ENCODE results near the gene COL4A1.
A peak's percentile ranks its signal among the peaks of the same experiment; 100 is the strongest.

COL4A1 gene

DNA sequence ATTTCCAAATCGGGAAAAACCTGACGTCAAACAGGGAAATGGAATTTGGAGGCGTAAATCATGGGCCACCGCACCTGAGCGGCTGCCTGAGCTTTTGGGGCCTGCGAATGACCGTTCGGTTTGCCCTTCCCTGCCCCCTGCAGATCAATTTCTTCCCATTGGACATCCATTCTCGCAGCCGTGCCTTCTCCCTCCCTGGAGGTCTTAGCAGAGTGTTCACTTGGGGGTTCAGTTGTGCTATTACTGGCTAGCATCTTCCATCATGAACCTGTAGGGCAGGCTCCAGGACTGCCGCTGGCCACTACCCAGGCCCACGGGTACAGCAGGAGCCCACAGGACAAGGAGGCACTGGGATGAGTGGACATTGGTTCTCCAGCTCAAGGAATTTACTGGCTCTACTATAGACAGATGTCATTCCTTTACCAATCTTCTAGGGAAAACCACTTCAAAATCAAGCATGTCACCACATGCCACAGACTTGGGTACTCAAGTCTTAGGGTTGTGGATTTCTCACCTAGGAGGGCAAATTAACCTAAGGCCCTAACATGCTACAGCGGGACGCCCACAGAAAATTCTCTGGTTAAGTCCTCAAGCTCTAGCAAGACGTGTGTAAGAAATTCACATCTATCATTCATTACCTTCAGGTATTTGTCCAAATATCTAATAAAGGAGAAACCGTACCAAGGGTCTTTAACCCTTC is 75.5 kb downstream of the COL4A1 start:
- no peak for DNase-seq (ENCODE audit: insufficient read length, low spot score)
- TF ChIP-seq POLR2A (IDR thresholded peaks at IDR 0.05; ENCODE audit: low read depth, low read length), result no peak
- no peak for FAIRE-seq

DNA sequence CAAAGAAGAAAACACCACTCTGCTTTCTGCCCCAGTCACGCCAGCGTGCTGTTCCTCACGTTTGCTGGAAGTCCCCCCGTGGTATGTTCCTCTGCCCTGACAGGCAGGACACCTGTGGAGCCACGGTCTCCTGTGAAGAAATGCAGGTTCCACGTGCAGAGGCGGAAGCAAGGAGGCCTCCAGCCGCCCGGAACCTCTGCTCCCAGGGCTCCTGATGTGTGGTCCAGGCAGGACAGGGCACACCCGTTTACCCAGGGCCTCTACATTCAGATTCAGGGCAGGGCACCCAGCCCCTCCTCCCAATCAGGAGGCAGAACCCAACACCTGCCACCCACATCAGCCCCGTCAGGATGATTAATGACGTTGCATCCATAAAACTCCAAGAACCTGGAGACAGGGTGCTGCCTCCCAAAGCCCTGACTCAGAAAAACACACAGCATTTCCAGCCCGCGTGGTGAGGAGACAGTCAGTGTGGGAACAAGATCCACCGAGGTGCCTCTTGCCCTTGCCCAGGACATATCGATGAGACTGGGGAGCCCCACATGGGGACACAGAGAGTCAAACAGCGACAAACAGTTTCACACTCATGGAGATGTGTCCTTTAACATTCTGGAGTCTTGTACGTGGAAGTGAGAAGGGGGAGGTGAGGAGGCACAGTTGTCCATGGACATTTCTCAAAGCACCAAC is 76.2 kb downstream of the COL4A1 start:
- FAIRE-seq, result no peak
- no peak for TF ChIP-seq POLR2A (IDR thresholded peaks at IDR 0.05; ENCODE audit: low read depth, low read length)

DNA sequence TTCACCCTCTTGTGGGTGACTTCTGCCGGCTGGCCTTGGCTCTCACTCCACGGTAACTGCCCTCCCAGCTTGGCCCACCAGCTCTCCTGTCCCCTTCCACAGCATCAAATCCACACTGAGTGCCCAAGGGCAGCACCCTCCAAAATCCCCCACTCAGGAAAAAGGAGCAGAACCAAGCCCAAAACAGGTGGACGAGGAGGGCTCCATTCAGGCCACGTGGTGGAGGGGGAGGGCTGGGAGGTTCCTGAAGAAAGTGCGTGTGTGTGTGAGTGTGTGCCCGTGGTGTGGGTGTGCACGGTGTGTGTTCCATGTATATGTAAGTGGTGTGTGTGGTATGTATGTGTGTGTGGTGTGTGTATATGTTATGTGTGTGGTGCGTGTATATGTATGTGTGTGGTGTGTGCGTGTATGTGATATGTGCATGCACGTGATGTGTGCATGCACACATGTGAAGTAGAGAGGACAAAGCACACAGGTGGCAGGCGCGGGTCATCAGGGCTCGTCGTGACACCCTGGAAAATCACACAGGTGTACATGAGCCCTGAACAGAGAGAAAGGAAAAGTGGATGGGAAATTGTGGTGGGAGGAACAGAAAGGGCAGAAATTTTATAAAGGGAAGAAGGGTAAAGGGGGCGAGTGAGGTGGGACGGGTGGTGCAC is 76.9 kb downstream of the COL4A1 start:
- DNase-seq (ENCODE audit: insufficient read length, low spot score) (no peak), FAIRE-seq (peak; percentile 79)
- TF ChIP-seq POLR2A (IDR thresholded peaks at IDR 0.05; ENCODE audit: low read depth, low read length), result no peak

More for the DNA sequence above, 76.2 kb downstream of the COL4A1 start:
- DNase-seq (ENCODE audit: insufficient read length, low spot score), result no peak

DNA sequence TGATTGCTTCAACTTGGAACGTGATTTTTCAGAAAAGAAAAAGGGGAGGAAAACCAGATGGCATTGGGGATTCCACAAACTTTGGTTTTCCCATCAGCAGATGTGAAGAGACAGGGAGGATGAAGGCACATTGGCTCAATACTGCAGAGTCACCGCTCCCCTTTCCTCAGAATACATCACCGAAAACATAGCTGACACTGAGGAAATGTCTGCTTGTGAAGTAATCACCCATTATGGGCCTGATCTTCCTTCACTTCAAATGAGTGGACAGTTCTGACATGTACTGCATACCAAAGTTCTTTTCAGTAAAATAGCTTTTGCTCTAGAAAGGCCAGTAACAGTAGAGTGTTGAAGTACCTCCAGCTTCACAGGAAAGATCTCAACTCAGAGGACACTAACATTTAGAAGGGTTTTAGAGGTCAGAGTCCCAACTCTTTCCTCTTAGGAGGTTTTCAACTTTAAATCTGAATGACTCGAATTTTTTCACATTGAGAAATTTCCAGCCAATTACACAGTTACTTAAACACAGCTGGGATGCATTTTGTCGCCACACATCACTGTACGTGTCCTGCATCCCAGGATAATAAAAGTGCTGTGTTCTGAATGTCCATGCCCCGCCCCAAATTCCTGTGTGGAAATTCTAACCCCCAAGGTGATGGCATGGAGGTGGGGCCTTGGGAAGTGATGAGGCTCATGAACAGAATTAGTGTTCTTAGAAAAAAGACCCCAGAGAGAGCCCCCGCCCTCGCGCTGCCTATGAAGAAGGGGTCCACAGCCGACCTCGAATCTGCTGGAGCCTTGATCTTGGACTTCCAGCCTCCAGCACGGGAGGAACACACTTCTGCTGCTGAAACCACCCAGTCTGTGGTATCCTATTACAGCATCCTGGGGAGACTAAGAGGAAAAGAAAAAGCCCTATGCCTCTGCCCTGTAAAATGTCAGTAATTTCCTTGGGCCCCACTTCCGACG is 77.7 kb downstream of the COL4A1 start:
- no peak for DNase-seq (ENCODE audit: insufficient read length, low spot score)
- FAIRE-seq, result peak; percentile 70
- TF ChIP-seq POLR2A (IDR thresholded peaks at IDR 0.05; ENCODE audit: low read depth, low read length), result no peak

DNA sequence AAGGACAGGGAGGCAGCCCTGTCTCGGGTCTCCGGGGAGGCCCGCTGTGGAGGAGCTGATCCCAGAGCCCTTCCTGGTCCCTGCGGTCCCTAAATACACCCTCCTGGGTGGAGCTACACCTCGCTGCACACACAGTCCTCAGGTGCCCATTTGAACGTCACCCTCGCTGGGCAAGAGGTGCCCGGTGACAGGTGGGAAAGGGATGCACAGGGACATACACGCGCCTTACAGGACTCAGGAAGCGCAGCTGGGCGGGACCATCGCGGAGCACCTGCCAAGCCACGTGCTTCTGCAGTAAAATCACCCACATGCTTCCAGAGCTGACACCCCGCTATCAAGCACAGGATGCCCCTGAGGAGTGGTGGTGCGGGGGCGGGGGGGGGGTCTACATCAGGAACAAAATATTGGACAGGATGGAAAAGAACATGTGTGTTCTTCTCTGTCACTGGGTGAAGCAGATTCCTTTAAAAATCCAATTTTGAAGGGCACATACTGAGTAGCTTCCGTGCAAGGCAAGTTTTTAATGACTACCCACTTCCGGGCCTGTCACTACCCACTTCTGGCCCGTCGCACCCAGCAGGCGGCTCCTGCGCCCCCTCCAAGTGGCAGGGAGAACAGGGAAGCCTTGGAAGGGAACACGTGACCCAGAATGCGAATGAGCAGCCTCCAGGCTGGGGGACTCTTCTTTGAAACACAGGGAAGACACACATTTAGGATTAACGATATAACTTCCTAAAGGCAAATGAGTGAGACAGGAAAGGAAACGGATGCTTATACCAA is 78.9 kb downstream of the COL4A1 start:
- FAIRE-seq (no peak), DNase-seq (ENCODE audit: insufficient read length, low spot score) (no peak)
- no peak for TF ChIP-seq POLR2A (IDR thresholded peaks at IDR 0.05; ENCODE audit: low read depth, low read length)

DNA sequence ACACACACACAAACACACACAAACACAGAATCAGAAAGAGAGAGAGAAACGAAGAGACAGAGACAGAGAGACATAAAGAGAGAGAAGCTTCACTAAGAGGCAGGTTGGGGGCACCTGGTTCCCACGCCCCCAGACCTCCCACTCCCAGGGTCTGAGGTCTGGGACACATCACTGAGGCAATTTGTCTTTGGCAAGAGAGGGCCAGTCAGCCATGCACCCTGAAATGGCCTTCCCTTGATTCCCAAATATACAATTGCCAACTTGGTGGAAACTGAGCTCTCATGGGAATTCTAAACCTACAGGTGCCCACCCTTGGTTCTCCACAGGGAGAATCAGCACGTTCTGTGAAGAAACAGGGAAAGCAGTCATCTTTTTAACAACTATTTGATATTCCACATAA is 79.5 kb downstream of the COL4A1 start:
- DNase-seq (ENCODE audit: insufficient read length, low spot score) (no peak), FAIRE-seq (no peak)
- no peak for TF ChIP-seq POLR2A (IDR thresholded peaks at IDR 0.05; ENCODE audit: low read depth, low read length)

DNA sequence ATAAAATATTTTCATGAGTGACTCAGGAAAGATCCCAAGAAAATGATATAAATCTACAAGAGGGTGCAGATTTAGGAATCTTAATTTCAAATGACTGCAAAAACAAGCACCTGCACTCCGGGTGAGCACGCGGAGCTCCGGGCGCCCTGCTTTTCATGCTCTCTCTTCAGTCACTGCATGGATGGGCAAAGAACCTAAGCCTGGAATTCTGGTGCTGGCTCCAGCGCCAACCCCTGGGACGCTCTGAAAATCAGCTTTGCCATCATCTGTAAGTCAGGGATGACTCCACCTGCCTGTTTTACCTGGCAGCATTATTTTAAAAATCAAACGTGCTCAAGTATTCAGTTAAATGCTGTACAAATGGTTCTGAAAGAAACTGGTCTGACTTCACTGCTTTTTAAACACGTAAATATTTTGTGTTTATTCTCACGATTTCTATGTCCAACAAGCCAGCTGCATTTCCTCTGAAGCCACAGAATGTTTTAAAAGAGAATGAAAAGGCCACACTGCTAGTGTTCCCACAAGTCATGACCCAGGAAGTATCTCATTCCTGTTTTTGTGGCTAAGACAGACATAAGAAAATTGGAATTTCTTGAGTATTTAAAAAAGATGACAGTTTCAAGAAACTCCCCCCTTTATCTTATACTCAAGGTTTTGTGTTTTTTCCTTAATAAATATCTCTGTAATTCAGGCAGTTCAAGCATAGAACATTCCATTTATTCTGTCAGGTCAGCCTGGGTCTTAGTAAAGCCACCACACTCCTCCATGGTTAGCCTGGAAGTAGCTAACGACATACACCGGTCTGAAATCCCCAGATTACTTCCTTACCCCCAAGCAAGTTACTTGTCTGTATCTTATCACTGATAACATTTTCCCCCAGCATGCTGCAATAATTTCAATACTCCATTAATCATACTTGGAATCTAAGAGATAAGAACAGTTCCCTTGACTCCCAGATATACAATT is 81.1 kb downstream of the COL4A1 start:
- DNase-seq (ENCODE audit: insufficient read length, low spot score) (no peak), FAIRE-seq (peak; percentile 80)
- TF ChIP-seq POLR2A (IDR thresholded peaks at IDR 0.05; ENCODE audit: low read depth, low read length), result no peak

DNA sequence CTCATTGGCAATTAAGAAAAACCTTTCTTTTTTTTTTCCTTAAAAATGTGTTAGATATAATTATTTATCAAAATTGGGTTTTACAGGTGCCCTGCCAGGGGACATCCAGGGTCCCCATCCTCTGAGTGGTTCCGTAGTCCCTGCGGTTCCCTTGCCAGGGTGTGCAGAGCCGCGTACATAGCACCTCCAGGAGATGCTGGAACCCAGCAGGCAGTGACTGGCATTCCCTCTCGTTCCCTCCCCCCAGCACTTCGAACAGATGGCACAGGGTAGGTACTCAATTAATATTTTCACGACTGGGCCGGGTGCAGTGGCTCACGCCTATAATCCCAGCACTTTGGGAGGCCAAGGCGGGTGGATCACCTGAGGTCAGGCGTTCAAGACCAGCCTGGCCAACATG is 82.0 kb downstream of the COL4A1 start:
- TF ChIP-seq POLR2A (IDR thresholded peaks at IDR 0.05; ENCODE audit: low read depth, low read length), result no peak
- no peak for FAIRE-seq
- no peak for DNase-seq (ENCODE audit: insufficient read length, low spot score)

DNA sequence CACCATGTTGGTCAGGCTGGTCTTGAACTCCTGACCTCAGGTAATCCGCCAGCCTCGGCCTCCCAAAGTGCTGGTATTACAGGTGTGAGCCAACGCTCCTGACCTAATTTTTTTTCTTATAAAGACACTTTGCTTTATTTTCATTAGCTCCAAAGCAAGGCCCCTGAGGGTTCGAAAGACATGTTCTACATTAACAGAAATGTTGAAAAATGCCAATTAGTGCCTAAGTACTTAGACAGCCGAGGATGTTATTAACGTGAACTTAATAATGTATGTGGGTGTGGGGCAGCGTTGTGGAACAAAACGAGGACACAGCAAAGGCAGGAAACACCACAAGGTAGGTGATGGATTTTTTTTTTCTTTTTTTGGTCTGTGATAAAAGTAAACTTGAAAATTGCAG is 82.4 kb downstream of the COL4A1 start:
- FAIRE-seq, result no peak
- DNase-seq (ENCODE audit: insufficient read length, low spot score), result no peak
- TF ChIP-seq POLR2A (IDR thresholded peaks at IDR 0.05; ENCODE audit: low read depth, low read length), result no peak

DNA sequence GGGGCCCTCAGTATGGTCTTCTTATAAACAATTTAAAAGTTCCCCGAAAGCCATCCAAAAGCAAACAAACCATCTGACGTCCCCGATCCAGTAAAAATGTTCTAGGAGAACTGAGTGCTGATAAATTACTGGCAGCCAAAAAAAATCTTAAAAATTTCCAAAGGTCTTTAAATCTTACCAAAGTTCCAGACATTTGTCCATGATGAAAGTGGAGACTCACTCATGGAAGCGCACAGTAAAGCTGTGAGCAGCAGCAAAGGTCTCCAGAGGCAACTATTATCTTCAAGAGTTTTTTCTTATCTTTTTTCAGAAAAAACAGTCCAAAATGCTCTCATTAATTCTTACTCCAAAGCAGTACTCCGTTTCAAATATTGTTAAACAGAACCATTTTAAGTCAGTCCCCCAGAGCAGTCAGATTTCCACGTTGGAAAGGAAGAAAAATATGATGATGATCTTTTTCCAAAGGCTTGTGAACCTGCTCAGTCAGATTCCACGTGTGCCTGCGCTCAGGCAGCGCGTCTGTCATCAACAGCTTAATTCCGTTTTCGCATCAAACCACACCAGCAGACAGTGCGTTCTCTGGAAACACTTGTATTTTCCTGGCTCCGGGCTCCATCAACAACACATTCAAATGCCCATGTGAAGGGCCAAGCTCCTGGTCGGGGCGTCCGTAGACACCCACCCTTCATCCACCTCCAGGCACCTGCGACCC is 85.4 kb downstream of the COL4A1 start:
- DNase-seq (ENCODE audit: insufficient read length, low spot score), result no peak
- no peak for FAIRE-seq
- TF ChIP-seq POLR2A (IDR thresholded peaks at IDR 0.05; ENCODE audit: low read depth, low read length), result no peak

DNA sequence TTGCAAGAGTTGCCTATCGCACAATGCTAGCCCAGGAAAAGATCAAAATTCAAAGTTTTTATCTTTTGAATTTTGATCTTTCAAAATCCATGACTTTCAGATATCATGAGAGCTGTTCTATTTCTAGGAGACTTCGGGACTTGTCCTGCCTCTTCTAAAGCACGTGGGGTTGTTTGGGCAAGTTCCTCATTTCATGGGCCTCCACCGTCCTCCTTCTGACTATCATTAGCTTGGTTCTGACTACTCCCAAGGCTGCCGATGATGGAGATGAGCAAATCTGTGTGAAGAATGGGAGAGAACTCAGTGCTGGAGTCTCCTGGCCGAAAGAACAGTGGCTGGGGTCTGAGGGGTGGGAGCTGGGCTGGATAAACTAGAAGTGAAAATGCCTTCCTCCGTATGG is 86.5 kb downstream of the COL4A1 start:
- FAIRE-seq (no peak), DNase-seq (ENCODE audit: insufficient read length, low spot score) (no peak)
- no peak for TF ChIP-seq POLR2A (IDR thresholded peaks at IDR 0.05; ENCODE audit: low read depth, low read length)
